Heart left ventricle (tissue), 16 donors: ENCODE results near the gene TRIP12. TPM values are rescaled to one million over a fixed set of nuclear protein-coding genes. Genes with fewer than 3 reads are reported as not detected.
"Not testable (repeated sequence)": the region's sequence is repeated elsewhere in the genome, so short reads cannot be mapped to it uniquely, and the experiment has no call there.

ENCODE experiments used
- ATAC-seq, 4 donors: fragments of 200-7000 bp; cut with Tn5 transposase; one replicate each; pipeline ENCODE4 v1.9.1; 2020 to 2022; ENCODE audit warnings: moderate library complexity in 4 of 4, mild to moderate bottlenecking in 3 of 4, moderate number of reproducible peaks in 1 of 4
- DNase-seq, 5 donors: peaks; one replicate each; pipeline ENCODE4 v3.0.0-alpha.2; 2020
- H3K27ac ChIP-seq, 12 donors: fragments of 200-600 bp; sonication (generic) in 4 of 12; one replicate each; pipeline versions ENCODE4 v1.5.0 to v1.8.0; 2016 to 2022; ENCODE audit warnings: mild to moderate bottlenecking in 2 of 12
- H3K27me3 ChIP-seq, 9 donors: fragments of 200-600 bp; sonication (generic) in 2 of 9; one replicate each; pipeline versions ENCODE4 v1.5.1 to v1.8.0; 2016 to 2022; ENCODE audit warnings: mild to moderate bottlenecking in 3 of 9
- H3K36me3 ChIP-seq, 9 donors: fragments of 200-600 bp; sonication (generic) in 2 of 9; one replicate each; pipeline versions ENCODE4 v1.5.0 to v1.8.0; 2018 to 2022; ENCODE audit warnings: mild to moderate bottlenecking in 2 of 9
- H3K4me1 ChIP-seq, 12 donors: fragments of 200-600 bp; sonication (generic) in 4 of 12; one replicate each; pipeline versions ENCODE4 v1.5.0 to v1.8.0; 2016 to 2022; ENCODE audit warnings: mild to moderate bottlenecking in 3 of 12
- H3K4me3 ChIP-seq, 12 donors: fragments of 200-600 bp; sonication (generic) in 4 of 12; one replicate each; pipeline versions ENCODE4 v1.5.0 to v1.8.0; 2017 to 2022; ENCODE audit warnings: mild to moderate bottlenecking in 9 of 12, moderate library complexity in 4 of 12
- H3K9me3 ChIP-seq, 12 donors: fragments of 200-600 bp; sonication (generic) in 4 of 12; one replicate each; pipeline versions ENCODE4 v1.5.0 to v1.8.0; 2016 to 2022; ENCODE audit warnings: mild to moderate bottlenecking in 1 of 12
- CTCF ChIP-seq, 12 donors: fragments of 200-600 bp; sonication (generic) in 4 of 12; IDR thresholded peaks; one replicate each; pipeline versions ENCODE4 v1.5.0 to v1.8.0; 2018 to 2022; ENCODE audit warnings: antibody characterized with exemption in 12 of 12, mild to moderate bottlenecking in 5 of 12
- POLR2A ChIP-seq, 2 donors: fragments of 450-650 bp; IDR thresholded peaks; one replicate each; pipeline ENCODE4 v1.6.1; 2017; ENCODE audit warnings: antibody characterized with exemption in 2 of 2, mild to moderate bottlenecking in 2 of 2, moderate library complexity in 2 of 2
- WGBS, 4 donors: extraction: QIAGEN DNeasy Blood & Tissue Kit in 2 of 4; methylation state at CpG; one replicate each; pipeline versions ENCODE4 v1.1.5 to v1.1.7; 2013 to 2018; 5-methylcytosine and 5-hydroxymethylcytosine counted together
- intact Hi-C, 10 donors: fragments of 100-400 bp; cut with DNase I; formaldehyde crosslinking; loops; one replicate each; pipeline versions ENCODE4 v1.11.1 to v1.14.2; 2022
- polyA plus RNA-seq, 2 donors: library from polyadenylated mRNA; stranded (reverse); fragments of 200-250 nt; gene quantifications; one replicate each; pipeline ENCODE4 v1.2.3, GENCODE V29; 2013
- total RNA-seq, 9 donors: library from RNA; depleted of rRNA in 2 of 9; stranded (reverse); fragments of >200 nt in 2 of 9; fragmentation: NEBNext Ultra II Directional in 3 of 9; extraction: Animal tissue kit (Norgen Biotek cat#: 25700) in 3 of 9; gene quantifications; one replicate each; pipeline versions ENCODE4 v1.1.0 to v1.2.4, GENCODE V29; 2016 to 2023
- donor health status: ischemic (EF 13 %, LVEDD 7.1; RV severe dilation, severe dysfunction).
- donor health status: healthy with polysubstance abuse.
- donor health status: DM: no; HTN: yes; CAD: no.
- donor health status: DM: no; HTN: no; CAD: no.
- donor health status: ischemic (EF 25% LVEDD 6.9; RV normal size, moderate dysfunction).
- donor health status: ischemic (EF 25% LVEDD 5.7; RV mildly dilated, moderate dysfunction).
- donor health status: healthy.
- donor health status: DM: yes; HTN: yes; CAD: no.
- donor health status: ischemic (EF 35%, LVEDD 5.7; RV mildly dilated, moderate dysfunction).
- donor health status: nonischemic (EF 11% LVEDD 7.7; RV severe dilation, severe dysfunction).
- donor health status: DM: yes; HTN: yes; CAD: no.
- donor health status: PGD.
- donor health status: ischemic (EF 29% LVEDD 5.4; RV normal size, mild dysfunction).
- donor health status: nonischemic (EF 23%, LVEDD 6.1; RV moderate dilation, normal function).

TRIP12 gene
- total and polyA plus RNA-seq, 11 donors = 16.1 to 245 (median 193) TPM

DNA sequence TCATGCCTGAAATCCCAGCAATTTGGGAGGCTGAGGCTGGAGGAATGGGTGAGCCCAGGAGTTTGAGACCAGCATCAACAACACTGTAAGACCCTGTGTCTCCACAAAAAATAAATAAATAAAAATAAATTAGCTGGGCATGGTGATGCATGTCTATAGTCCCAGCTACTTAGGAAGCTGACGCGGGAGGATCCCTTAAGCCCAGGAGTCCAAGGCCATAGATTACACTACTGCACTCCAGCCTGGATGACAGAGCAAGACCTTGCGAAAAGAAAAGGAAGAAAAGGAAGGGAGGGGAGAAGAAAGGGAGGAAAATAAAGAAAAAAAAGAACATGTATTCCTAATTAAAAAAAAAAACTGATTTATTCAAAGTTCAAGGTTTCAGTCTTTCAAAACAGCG lies 78.2 kb downstream of the TRIP12 start:
- intact Hi-C loops = loop anchor here in 1 of 10 donors (10.0 kb wide), 1 partner anchor 739 kb away; no protein-coding TSS in a partner anchor
- peaks cover 0 to 48% (median 32%) of the 10 kb centered on the region in 9 donors for H3K36me3 ChIP-seq
- no peaks in the 10 kb centered on the region for H3K9me3 ChIP-seq

GRCh38 chr2:229838729-229839128 lies 83.1 kb downstream of the TRIP12 start:
- WGBS, 4 donors = 63 to 68% (median 67%) methylated on average over 6 of the region's 6 CpGs
- Histone ChIP-seq H3K36me3 (peaks cover 0 to 83% (median 44%) of the 10 kb centered on the region in 9 donors), H3K4me3 (no peak overlapping the region), H3K4me1 (peaks cover 0 to 17% (median 0%) of the 10 kb centered on the region in 12 donors), H3K9me3 (no peaks in the 10 kb centered on the region), H3K27me3 (no peaks in the 10 kb centered on the region), H3K27ac (no peak overlapping the region)
- DNase-seq (no peak), ATAC-seq (no peak)
- intact Hi-C loops = no loop called here
- TF ChIP-seq POLR2A (IDR thresholded peaks at IDR 0.05) (no peak), CTCF (IDR thresholded peaks at IDR 0.05) (no peak)

More for the DNA sequence above, 78.2 kb downstream of the TRIP12 start:
- DNase-seq = no peak
- H3K4me3 ChIP-seq = no peak overlapping the region
- no peak for ATAC-seq
- no peaks in the 10 kb centered on the region for H3K27me3 ChIP-seq
- H3K4me1 ChIP-seq = peaks cover 0 to 17% (median 11%) of the 10 kb centered on the region in 12 donors
- no peak overlapping the region for H3K27ac ChIP-seq
- no peak for TF ChIP-seq CTCF (IDR thresholded peaks at IDR 0.05)
- 91 to 98% (median 96%) methylated on average over 4 of the region's 4 CpGs for WGBS, 4 donors

GRCh38 chr2:229836847-229837246 lies 85.0 kb downstream of the TRIP12 start:
- intact Hi-C loops = no loop called here
- H3K4me1 ChIP-seq = peaks cover 0 to 32% (median 9%) of the 10 kb centered on the region in 12 donors
- TF ChIP-seq CTCF (IDR thresholded peaks at IDR 0.05) (no peak), POLR2A (IDR thresholded peaks at IDR 0.05) (no peak)
- no peak for DNase-seq
- H3K27ac ChIP-seq = no peak overlapping the region
- H3K36me3 ChIP-seq = peaks cover 0 to 79% (median 48%) of the 10 kb centered on the region in 9 donors
- no peak for ATAC-seq
- no peak overlapping the region for H3K4me3 ChIP-seq
- H3K9me3 ChIP-seq = no peaks in the 10 kb centered on the region
- 82 to 91% (median 85%) methylated on average over 7 of the region's 7 CpGs for WGBS, 4 donors
- no peaks in the 10 kb centered on the region for H3K27me3 ChIP-seq

DNA sequence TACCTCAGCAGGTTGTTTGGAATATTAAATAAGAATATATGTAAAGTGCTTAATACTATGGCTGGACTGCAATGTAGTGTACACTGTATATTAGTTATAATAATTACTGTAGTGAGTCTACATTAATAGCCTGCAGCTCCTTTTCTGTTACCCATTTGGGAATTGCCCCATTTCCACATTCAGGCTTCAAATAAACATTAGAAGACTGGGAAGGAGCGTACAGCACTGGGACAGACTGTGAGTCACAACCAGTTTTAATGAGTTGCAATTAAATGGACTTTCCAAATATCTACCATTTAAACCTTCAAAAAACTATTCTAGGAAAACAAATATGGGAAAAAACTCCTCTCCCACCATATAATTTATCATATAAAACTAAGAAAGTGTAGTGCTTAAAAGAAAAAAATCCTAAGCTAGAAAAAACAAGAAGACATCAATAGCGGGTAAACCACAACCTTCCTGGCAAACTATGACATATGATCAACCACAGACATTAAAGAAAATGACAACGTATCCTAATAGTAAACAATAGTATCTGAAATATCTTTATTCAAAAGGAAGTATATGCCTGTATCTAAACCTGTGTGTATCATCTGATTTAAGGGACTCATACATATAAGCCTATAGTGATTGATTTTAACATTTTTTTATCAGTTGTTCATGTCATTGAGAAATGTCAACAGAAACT lies 86.1 kb downstream of the TRIP12 start:
- Histone ChIP-seq H3K9me3 (no peaks in the 10 kb centered on the region), H3K27ac (no peak overlapping the region), H3K4me3 (no peak overlapping the region), H3K27me3 (no peaks in the 10 kb centered on the region), H3K36me3 (peaks cover 0 to 77% (median 52%) of the 10 kb centered on the region in 9 donors), H3K4me1 (peaks cover 0 to 32% (median 9%) of the 10 kb centered on the region in 12 donors)
- TF ChIP-seq CTCF (IDR thresholded peaks at IDR 0.05) = no peak
- no peak for TF ChIP-seq POLR2A (IDR thresholded peaks at IDR 0.05)
- intact Hi-C loops = no loop called here
- ATAC-seq (no peak), DNase-seq (no peak)
- 83 to 96% (median 90%) methylated on average over 3 of the region's 3 CpGs for WGBS, 4 donors

DNA sequence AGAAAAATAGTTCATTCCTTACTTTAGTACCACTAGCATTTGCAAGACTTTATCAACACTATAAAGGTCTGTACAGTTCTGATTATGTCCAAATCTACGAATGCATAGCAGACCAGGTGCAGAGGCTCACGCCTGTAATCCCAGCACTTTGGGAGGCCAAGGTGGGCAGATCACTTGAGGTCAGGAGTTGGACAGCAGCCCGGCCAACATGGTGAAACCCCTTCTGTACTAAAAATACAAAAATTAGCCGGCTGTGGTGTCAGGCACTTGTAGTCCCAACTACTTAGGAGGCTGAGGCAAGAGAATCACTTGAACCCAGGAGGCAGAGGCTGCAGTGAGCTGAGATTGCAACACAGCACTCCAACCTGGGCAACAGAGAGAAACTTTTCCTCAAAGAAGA lies 87.4 kb downstream of the TRIP12 start:
- H3K9me3 ChIP-seq, intact Hi-C loops, H3K4me3 ChIP-seq, H3K27ac ChIP-seq, H3K27me3 ChIP-seq, DNase-seq: not testable (repeated sequence)
- peak in 1 of 4 donors; percentile 13 for ATAC-seq
- Histone ChIP-seq H3K36me3 (peaks cover 0 to 77% (median 52%) of the 10 kb centered on the region in 9 donors), H3K4me1 (peaks cover 0 to 32% (median 9%) of the 10 kb centered on the region in 12 donors)
- 62 to 71% (median 66%) methylated on average over 4 of the region's 4 CpGs for WGBS, 4 donors
